ENCODE data around the gene STARD7.
A peak's percentile ranks its signal among the peaks of the same experiment; 100 is the strongest.

STARD7 gene

DNA sequence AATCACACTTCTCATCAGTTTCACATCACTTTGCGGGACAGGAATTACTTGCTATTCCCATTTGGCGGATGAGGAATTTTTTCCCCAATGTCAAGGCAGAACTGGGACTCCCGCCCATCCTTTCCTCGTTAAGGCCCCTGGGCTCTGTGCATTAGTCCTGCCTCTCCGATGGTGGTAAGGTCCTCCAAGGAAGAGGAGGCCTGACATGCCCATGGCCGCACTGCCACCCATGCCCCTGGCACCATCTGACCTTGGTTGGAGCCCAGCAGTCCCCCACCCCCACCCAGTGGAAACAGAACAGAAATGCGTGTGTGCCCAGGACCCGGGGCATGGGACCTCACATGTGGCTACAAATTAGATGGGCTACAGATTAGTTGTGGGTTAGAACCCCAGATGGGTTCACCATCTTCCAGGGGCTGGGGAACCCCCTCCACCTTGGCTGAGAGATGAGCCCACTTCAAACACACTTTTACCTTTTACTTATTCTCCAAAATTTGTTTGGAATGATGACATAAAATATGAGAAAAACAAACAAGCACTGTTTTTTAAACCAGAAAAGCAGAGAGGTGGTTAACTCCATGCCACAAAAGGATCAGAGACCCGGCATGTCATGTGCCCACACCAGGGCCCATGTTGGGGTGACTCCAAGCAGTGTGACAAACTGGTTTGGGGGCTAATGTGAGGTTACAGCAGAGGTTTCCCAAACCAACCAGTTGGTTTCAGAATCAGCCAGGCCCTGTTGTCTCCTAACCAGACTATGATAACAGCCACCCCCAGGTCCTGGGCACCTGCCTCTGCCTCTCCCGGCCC lies 52.4 kb downstream of the STARD7 start:
- in situ Hi-C loops (cut with MboI; ENCODE audit: low sequenced_read_pairs, unreplicated experiment), result no loop called here
- peak; percentile 44 for DNase-seq (ENCODE audit: low spot score)
- TF ChIP-seq, protein P1, sequence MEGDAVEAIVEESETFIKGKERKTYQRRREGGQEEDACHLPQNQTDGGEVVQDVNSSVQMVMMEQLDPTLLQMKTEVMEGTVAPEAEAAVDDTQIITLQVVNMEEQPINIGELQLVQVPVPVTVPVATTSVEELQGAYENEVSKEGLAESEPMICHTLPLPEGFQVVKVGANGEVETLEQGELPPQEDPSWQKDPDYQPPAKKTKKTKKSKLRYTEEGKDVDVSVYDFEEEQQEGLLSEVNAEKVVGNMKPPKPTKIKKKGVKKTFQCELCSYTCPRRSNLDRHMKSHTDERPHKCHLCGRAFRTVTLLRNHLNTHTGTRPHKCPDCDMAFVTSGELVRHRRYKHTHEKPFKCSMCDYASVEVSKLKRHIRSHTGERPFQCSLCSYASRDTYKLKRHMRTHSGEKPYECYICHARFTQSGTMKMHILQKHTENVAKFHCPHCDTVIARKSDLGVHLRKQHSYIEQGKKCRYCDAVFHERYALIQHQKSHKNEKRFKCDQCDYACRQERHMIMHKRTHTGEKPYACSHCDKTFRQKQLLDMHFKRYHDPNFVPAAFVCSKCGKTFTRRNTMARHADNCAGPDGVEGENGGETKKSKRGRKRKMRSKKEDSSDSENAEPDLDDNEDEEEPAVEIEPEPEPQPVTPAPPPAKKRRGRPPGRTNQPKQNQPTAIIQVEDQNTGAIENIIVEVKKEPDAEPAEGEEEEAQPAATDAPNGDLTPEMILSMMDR (IDR thresholded peaks at IDR 0.05; ENCODE audit: borderline replicate concordance, control extremely low read depth, extremely low read depth, insufficient read depth, missing control alignments), result no peak

DNA sequence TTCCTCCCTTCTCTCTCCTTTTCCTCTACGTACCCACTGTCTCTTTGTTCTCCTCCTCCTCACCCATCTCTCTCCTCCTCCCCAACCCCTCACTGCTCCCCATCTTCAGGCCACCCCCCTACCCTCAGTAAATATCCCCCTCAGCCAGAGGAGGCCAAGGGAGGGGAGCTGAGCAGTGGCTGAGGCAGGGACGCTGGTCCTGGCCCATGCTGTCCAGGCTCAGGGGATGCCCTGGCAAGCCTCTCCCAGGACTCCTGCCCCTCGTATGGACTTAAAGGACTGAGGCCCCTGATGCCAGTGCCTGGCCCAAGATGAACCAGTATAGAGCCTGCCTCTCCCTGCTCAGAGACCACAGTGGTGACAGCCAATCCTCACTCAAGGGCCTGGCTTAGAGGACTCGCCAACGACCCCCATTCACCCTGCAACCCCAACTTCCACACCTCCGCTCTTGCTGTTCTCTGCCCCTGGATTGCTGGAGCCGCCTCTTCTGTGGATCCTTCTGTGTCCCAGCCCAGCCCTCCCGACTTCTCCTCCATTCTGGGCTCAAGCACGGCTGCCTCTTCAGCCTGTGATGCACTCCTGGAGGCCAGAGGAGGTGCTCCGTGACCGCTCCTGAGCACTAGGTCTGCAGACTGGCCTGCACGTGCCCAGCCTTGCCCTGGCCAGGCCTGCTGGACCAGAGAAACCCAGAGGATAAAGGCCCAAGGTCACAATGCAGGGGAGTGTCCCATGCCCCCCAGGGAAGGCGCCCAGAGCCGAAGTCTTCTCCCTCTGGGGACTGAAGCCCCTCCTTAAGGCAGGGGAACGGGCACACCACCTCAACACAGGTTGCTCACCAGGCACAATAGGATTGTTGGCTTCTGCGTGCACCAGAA lies 53.9 kb downstream of the STARD7 start:
- TF ChIP-seq, protein P1 (IDR thresholded peaks at IDR 0.05; ENCODE audit: borderline replicate concordance, control extremely low read depth, extremely low read depth, insufficient read depth, missing control alignments), result no peak
- DNase-seq (ENCODE audit: low spot score), result peak; percentile 9

DNA sequence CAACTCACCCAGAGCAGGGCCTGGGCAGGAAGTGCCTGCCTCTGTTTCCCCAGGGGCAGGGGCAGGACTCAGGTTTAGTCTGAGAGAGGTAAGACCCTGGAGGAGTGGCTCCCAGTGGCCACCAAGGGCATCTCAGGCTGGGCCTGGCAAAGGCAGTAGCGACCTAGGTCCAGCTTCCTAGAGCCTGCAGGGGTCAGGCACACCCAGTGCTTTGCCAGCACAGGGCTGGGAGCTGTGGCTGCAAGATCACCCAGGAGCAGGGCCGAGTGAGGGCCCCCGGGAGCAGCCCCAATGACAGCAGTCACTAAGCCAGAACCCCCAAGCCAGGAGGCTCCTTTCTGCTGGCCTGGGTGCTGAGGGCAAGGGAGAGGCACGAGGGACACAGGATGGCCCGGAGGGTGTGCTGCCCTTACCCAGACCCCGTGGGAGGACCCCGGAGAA lies 54.6 kb downstream of the STARD7 start:
- in situ Hi-C loops (cut with MboI; ENCODE audit: low sequenced_read_pairs, unreplicated experiment), result no loop called here
- no peak for DNase-seq (ENCODE audit: low spot score)
- TF ChIP-seq, protein P1 (IDR thresholded peaks at IDR 0.05; ENCODE audit: borderline replicate concordance, control extremely low read depth, extremely low read depth, insufficient read depth, missing control alignments), result no peak

More for the DNA sequence above, 53.9 kb downstream of the STARD7 start:
- in situ Hi-C loops (cut with MboI; ENCODE audit: low sequenced_read_pairs, unreplicated experiment), result no loop called here

DNA sequence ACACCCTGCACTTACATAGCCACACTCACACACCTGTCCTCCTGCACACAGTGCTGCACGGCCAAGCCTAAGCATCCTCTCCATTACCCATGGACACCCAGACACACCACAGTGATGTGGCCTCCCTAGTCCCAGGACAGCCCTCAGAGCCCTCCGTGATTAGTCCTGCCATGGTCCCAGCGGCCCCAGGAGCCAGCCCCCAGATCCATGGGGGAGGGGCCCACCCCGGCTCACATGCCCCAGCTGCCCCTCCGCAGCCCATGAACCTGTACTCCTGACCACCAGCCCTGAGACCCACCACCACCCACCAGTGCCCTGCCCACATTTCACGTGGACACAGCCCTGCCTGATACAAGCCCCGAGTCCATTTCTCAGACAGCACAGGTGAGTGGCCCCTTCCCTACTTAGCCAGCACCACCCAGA lies 55.3 kb downstream of the STARD7 start:
- in situ Hi-C loops (cut with MboI; ENCODE audit: low sequenced_read_pairs, unreplicated experiment), result no loop called here
- TF ChIP-seq, protein P1 (IDR thresholded peaks at IDR 0.05; ENCODE audit: borderline replicate concordance, control extremely low read depth, extremely low read depth, insufficient read depth, missing control alignments), result no peak
- no peak for DNase-seq (ENCODE audit: low spot score)

DNA sequence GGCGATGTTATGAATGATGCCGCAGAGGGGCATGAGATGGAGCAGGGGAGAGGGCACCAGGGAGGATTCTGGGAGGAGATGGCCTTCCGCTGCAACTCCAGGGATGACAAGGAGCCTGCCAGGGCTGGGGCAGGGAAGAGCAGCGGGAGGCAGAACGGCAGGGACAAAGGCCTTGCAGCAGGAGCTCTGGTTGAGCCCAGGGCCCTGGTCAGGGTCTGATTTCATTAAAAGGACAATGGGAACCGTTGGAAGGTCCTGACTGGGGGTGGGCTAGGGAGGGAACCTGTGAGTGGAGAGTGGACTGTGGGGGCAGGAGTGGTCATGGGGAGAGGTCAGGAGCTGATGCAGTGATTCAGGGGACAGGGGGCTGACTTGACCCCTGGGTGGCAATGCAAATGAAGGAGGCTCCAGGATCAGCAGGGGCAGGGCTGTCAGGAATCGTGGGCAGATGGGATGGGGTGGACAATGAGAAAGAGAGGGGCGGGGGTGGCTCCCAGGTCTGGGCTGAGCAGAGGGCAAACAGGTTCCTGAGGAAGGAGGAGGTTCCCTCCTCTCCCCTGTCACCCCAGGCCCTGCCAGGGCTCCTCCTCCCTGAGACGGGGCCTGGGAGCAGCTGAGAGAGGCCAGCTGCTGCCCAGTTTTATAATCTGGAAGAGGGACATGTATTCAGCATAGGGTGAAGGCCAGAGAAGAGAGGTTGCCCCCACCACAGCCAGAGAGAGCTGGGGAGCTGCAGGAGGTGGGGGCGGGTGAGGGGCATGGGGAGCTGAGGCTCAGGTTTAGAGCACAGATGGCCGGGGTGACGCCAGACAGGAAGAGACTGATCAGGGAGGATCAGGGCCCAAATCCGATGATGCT lies 56.1 kb downstream of the STARD7 start:
- no peak for DNase-seq (ENCODE audit: low spot score)
- TF ChIP-seq, protein P1 (IDR thresholded peaks at IDR 0.05; ENCODE audit: borderline replicate concordance, control extremely low read depth, extremely low read depth, insufficient read depth, missing control alignments), result no peak
- in situ Hi-C loops (cut with MboI; ENCODE audit: low sequenced_read_pairs, unreplicated experiment), result no loop called here

Measured in GM13976 (cell line).